PC-9 (cell line): ENCODE data around the gene MAP4.

ENCODE experiments used
- EZH2 ChIP-seq: fragments of 200-600 bp; sonication (generic); IDR thresholded peaks from 2 replicates; pipeline ENCODE4 v1.8.0; 2017; ENCODE audit warnings: antibody characterized with exemption, low read depth
- TF ChIP-seq, protein P1 (sequence below): fragments of 200-600 bp; sonication (generic); conservative IDR thresholded peaks from 2 replicates; pipeline ENCODE4 v1.6.1; 2017; ENCODE audit warnings: mixed run types, antibody characterized with exemption, mild to moderate bottlenecking, moderate library complexity

DNA sequence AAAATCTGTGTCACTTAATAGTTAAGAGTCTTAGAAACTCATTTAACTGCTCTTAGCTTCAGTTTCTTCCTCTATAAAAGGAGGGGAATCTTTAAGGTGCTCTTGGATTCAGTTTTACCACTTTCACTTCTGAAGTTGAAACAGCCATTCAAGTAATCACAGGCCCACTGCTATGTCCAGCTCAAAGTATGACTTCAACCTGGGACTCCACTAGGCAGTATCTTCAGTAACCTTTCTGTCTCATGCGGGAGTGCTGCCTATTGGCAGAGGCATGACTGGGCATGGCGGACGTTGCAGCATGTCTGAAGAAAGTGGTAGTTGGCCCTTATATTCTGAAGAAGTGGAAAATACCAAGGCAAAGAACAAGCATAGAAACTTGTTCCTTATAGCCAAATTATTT lies 121.0 kb downstream of the MAP4 start:
- TF ChIP-seq, protein P1, sequence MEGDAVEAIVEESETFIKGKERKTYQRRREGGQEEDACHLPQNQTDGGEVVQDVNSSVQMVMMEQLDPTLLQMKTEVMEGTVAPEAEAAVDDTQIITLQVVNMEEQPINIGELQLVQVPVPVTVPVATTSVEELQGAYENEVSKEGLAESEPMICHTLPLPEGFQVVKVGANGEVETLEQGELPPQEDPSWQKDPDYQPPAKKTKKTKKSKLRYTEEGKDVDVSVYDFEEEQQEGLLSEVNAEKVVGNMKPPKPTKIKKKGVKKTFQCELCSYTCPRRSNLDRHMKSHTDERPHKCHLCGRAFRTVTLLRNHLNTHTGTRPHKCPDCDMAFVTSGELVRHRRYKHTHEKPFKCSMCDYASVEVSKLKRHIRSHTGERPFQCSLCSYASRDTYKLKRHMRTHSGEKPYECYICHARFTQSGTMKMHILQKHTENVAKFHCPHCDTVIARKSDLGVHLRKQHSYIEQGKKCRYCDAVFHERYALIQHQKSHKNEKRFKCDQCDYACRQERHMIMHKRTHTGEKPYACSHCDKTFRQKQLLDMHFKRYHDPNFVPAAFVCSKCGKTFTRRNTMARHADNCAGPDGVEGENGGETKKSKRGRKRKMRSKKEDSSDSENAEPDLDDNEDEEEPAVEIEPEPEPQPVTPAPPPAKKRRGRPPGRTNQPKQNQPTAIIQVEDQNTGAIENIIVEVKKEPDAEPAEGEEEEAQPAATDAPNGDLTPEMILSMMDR = no peak
- no peak for TF ChIP-seq EZH2
